ENCODE data around the gene RNFT2. TPM values are rescaled to one million over a fixed set of nuclear protein-coding genes. Genes with fewer than 3 reads are reported as not detected.
"Not testable (repeated sequence)": the region's sequence is repeated elsewhere in the genome, so short reads cannot be mapped to it uniquely, and the experiment has no call there.

The RNFT2 gene
- total RNA-seq, 3 donors from 2014 or later (not counting 1 experiment from before 2014, with no cell fraction given) = 4.0 to 6.9 (median 5.3) TPM

- no peak overlapping the region for H3K4me3 Mint-ChIP-seq
- no peaks in the 10 kb centered on the region for H3K36me3 Mint-ChIP-seq
- no peaks in the 10 kb centered on the region for H3K9me3 Mint-ChIP-seq
- TF ChIP-seq CTCF (IDR thresholded peaks at IDR 0.05) = no peak
- H3K4me1 ChIP-seq (ENCODE audit: control insufficient read depth, insufficient read depth, low read length) = peaks cover 6% of the 10 kb centered on the region
- no peaks in the 10 kb centered on the region for H3K27me3 Mint-ChIP-seq (ENCODE audit: low read depth in 2 of 2)
- no peak overlapping the region for H3K27ac ChIP-seq (ENCODE audit: low read length)
- H3K27me3 ChIP-seq (ENCODE audit: control insufficient read depth, insufficient read depth, low read length) = no peaks in the 10 kb centered on the region
- 86% methylated on average over 5 of the region's 7 CpGs for WGBS (ENCODE audit: insufficient coverage)
- H3K4me1 Mint-ChIP-seq = peaks cover 5 to 9% of the 10 kb centered on the region in 2 donors
- no peak for DNase-seq
- H3K36me3 ChIP-seq (ENCODE audit: control insufficient read depth, insufficient read depth, low read length) = no peaks in the 10 kb centered on the region
- no peak overlapping the region for H3K27ac Mint-ChIP-seq
- H3K9me3 ChIP-seq (ENCODE audit: control insufficient read depth, insufficient read depth, low read length) = no peaks in the 10 kb centered on the region
- intact Hi-C loops (cut with micrococcal nuclease) = no loop called here
- H3K4me3 ChIP-seq (ENCODE audit: low read length) = no peak overlapping the region
- no peak for ATAC-seq
Measured at GRCh38 chr12:116813271-116814041, 75.3 kb downstream of the RNFT2 start.

- H3K27ac ChIP-seq (ENCODE audit: low read length); H3K4me3 Mint-ChIP-seq; H3K27ac Mint-ChIP-seq; H3K27me3 Mint-ChIP-seq (ENCODE audit: low read depth in 2 of 2); H3K4me3 ChIP-seq (ENCODE audit: low read length); H3K27me3 ChIP-seq (ENCODE audit: control insufficient read depth, insufficient read depth, low read length); H3K36me3 Mint-ChIP-seq; intact Hi-C loops (cut with micrococcal nuclease); H3K9me3 Mint-ChIP-seq; ATAC-seq; DNase-seq; H3K36me3 ChIP-seq (ENCODE audit: control insufficient read depth, insufficient read depth, low read length); H3K9me3 ChIP-seq (ENCODE audit: control insufficient read depth, insufficient read depth, low read length): not testable (repeated sequence)
- peaks cover 14 to 15% of the 10 kb centered on the region in 2 donors for H3K4me1 Mint-ChIP-seq
- H3K4me1 ChIP-seq (ENCODE audit: control insufficient read depth, insufficient read depth, low read length) = peaks cover 11% of the 10 kb centered on the region
- WGBS (ENCODE audit: insufficient coverage) = 87% methylated on average over 10 of the region's 10 CpGs
Measured at GRCh38 chr12:116814766-116815165, 76.7 kb downstream of the RNFT2 start.

- ATAC-seq (peak in 1 of 3 donors; percentile 1), DNase-seq (peak in 1 of 2 donors; percentile 55)
- Mint-ChIP-seq H3K36me3 (no peaks in the 10 kb centered on the region), H3K27ac (peak overlapping the region; percentile 80 to 94), H3K4me1 (peaks cover 21 to 22% of the 10 kb centered on the region in 2 donors), H3K4me3 (peak overlapping the region; percentile 95), H3K27me3 (ENCODE audit: low read depth in 2 of 2) (no peaks in the 10 kb centered on the region), H3K9me3 (no peaks in the 10 kb centered on the region)
- Histone ChIP-seq H3K27ac (ENCODE audit: low read length) (peak overlapping the region; percentile 82), H3K27me3 (ENCODE audit: control insufficient read depth, insufficient read depth, low read length) (no peaks in the 10 kb centered on the region), H3K9me3 (ENCODE audit: control insufficient read depth, insufficient read depth, low read length) (no peaks in the 10 kb centered on the region), H3K36me3 (ENCODE audit: control insufficient read depth, insufficient read depth, low read length) (no peaks in the 10 kb centered on the region), H3K4me1 (ENCODE audit: control insufficient read depth, insufficient read depth, low read length) (peaks cover 15% of the 10 kb centered on the region), H3K4me3 (ENCODE audit: low read length) (peak overlapping the region; percentile 75)
- WGBS (ENCODE audit: insufficient coverage) = 13% methylated on average over 11 of the region's 11 CpGs
- intact Hi-C loops (cut with micrococcal nuclease) = no loop called here
- TF ChIP-seq CTCF (IDR thresholded peaks at IDR 0.05) = no peak
Measured at GRCh38 chr12:116818341-116818856, 80.3 kb downstream of the RNFT2 start.

GRCh38 chr12:116818948-116819832, 81.1 kb downstream of the RNFT2 start:
- TF ChIP-seq CTCF (IDR thresholded peaks at IDR 0.05) = no peak
- intact Hi-C loops (cut with micrococcal nuclease) = loop anchor here (1.0 kb wide), 2 partner anchors 81 to 97 kb away; partner anchors contain the start of genes RNFT2 and SPRING1
- peak overlapping the region; percentile 95 for H3K4me3 Mint-ChIP-seq
- DNase-seq (peak; percentile 92 to 96), ATAC-seq (peak; percentile 86 to 91 (median 90))
- no peaks in the 10 kb centered on the region for H3K27me3 ChIP-seq (ENCODE audit: control insufficient read depth, insufficient read depth, low read length)
- H3K27me3 Mint-ChIP-seq (ENCODE audit: low read depth in 2 of 2) = no peaks in the 10 kb centered on the region
- H3K36me3 Mint-ChIP-seq = no peaks in the 10 kb centered on the region
- peaks cover 21 to 22% of the 10 kb centered on the region in 2 donors for H3K4me1 Mint-ChIP-seq
- no peaks in the 10 kb centered on the region for H3K36me3 ChIP-seq (ENCODE audit: control insufficient read depth, insufficient read depth, low read length)
- peaks cover 15% of the 10 kb centered on the region for H3K4me1 ChIP-seq (ENCODE audit: control insufficient read depth, insufficient read depth, low read length)
- peak overlapping the region; percentile 82 for H3K27ac ChIP-seq (ENCODE audit: low read length)
- H3K9me3 Mint-ChIP-seq = no peaks in the 10 kb centered on the region
- peak overlapping the region; percentile 80 to 94 for H3K27ac Mint-ChIP-seq
- H3K4me3 ChIP-seq (ENCODE audit: low read length) = peak overlapping the region; percentile 75
- WGBS (ENCODE audit: insufficient coverage) = under 1% methylated on average over 70 of the region's 70 CpGs
- H3K9me3 ChIP-seq (ENCODE audit: control insufficient read depth, insufficient read depth, low read length) = no peaks in the 10 kb centered on the region
